Stimulated activated naive CD8-positive, alpha-beta T cell treated with anti-CD3 and anti-CD28 coated beads, Interleukin-15, Interleukin-2, amounts not matched to agents 100 ng/mL and 50 ng/mL, for 24 hours (primary cell): ENCODE results near the gene NFKB2.
A peak's percentile ranks its signal among the peaks of the same experiment; 100 is the strongest.

ENCODE experiments used
- H3K27ac Mint-ChIP-seq: one replicate; pipeline ENCODE4 v1.8.0; 2021; ENCODE audit warnings: mild to moderate bottlenecking, mixed read lengths
- H3K27me3 Mint-ChIP-seq: one replicate; pipeline ENCODE4 v1.8.0; 2021; ENCODE audit warnings: mixed read lengths
- H3K36me3 Mint-ChIP-seq: one replicate; pipeline ENCODE4 v1.8.0; 2021; ENCODE audit warnings: low read depth, mixed read lengths
- H3K4me1 Mint-ChIP-seq: one replicate; pipeline ENCODE4 v1.8.0; 2021; ENCODE audit warnings: low read depth, mixed read lengths
- H3K4me3 Mint-ChIP-seq: one replicate; pipeline ENCODE4 v1.8.0; 2021; ENCODE audit warnings: mild to moderate bottlenecking, mixed read lengths
- H3K9me3 Mint-ChIP-seq: one replicate; pipeline ENCODE4 v1.8.0; 2021; ENCODE audit warnings: mixed read lengths

The NFKB2 gene

DNA sequence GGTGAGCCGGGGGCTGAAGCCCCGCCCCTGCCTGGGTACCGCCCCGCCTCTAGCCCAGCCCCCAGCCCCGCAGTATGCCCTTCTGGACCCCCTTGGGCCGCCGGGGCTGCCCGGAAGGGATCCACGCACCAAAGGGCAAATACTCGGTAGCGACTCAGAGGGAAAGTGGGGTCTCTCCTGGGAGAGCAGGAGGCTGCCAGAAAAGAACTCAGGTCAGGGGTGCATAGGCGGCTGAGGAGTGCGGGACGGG is 25.9 kb downstream of the NFKB2 start:
- Mint-ChIP-seq H3K36me3 (peaks cover 3% of the 10 kb centered on the region), H3K4me3 (peak overlapping the region; percentile 97), H3K27ac (peak overlapping the region; percentile 90), H3K4me1 (peaks cover 44% of the 10 kb centered on the region), H3K27me3 (peaks cover 16% of the 10 kb centered on the region), H3K9me3 (no peaks in the 10 kb centered on the region)

DNA sequence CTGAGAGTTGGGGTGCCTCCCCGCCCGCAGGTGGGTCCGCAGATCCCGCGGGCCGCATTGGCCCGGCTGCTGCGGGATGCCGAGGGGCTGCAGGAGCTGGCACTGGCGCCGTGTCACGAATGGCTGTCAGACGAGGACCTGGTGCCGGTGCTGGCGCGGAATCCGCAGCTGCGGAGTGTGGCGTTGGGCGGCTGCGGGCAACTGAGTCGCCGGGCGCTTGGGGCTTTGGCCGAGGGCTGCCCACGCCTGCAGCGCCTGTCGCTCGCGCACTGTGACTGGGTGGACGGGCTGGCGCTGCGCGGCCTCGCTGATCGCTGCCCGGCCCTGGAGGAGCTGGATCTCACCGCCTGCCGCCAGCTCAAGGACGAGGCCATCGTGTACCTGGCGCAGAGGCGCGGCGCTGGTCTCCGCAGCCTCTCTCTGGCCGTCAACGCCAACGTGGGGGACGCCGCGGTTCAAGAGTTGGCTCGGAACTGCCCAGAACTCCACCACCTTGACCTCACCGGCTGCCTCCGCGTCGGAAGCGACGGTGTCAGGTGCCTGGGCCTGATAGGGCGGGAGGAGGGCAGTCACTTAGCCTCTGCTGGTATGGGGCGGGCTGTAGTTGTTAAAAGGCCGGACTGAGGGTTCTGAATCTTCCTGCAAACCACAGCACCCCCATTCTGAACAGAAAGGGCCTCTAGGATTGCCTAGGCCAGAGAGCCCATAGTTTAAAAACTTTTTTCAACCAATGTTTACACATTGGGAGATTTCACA is 26.4 kb downstream of the NFKB2 start:
- no peaks in the 10 kb centered on the region for H3K9me3 Mint-ChIP-seq
- H3K27ac Mint-ChIP-seq: peak overlapping the region; percentile 90
- peak overlapping the region; percentile 97 for H3K4me3 Mint-ChIP-seq
- H3K27me3 Mint-ChIP-seq: peaks cover 15% of the 10 kb centered on the region
- H3K4me1 Mint-ChIP-seq: peaks cover 49% of the 10 kb centered on the region
- H3K36me3 Mint-ChIP-seq: peaks cover 5% of the 10 kb centered on the region

GRCh38 chr10:102422545-102423129 is 27.1 kb downstream of the NFKB2 start:
- H3K27me3 Mint-ChIP-seq: peaks cover 8% of the 10 kb centered on the region

DNA sequence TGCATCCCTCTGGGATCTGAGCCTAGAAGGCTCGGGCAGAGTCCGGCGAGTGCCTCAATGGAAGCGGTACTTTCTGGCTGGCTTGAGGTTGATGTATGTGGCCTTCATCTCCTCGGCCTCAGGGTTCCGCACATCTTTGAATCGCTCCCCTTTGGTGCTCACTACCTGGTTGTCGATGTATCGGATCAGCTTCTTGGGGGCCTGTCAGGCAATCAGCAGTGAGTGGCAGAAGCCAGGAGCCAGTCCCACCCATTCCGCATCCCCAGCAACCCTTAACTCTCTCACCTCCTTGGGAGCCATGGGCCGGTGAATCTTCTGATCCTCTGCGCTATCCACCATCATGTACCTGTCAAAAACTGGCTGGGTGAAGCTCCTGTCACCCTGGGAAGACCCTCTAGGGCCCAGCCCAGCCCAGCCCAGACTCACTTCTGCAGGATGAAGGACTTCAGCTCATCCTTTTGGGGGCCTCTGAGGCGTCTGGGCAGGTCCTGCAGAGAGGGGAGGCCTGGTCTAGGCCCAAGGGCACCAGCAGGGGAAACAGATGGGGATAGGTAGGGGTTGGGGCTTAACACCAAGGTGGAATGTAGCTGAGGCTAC is 28.0 kb downstream of the NFKB2 start:
- Mint-ChIP-seq H3K4me1 (peaks cover 55% of the 10 kb centered on the region), H3K4me3 (peak overlapping the region; percentile 97), H3K27ac (no peak overlapping the region), H3K27me3 (peaks cover under 1% of the 10 kb centered on the region), H3K36me3 (peaks cover 5% of the 10 kb centered on the region), H3K9me3 (no peaks in the 10 kb centered on the region)

More at GRCh38 chr10:102422545-102423129, 27.1 kb downstream of the NFKB2 start:
- H3K36me3 Mint-ChIP-seq: peaks cover 5% of the 10 kb centered on the region
- H3K4me3 Mint-ChIP-seq: peak overlapping the region; percentile 97
- peaks cover 56% of the 10 kb centered on the region for H3K4me1 Mint-ChIP-seq
- H3K27ac Mint-ChIP-seq: peak overlapping the region; percentile 52
- H3K9me3 Mint-ChIP-seq: no peaks in the 10 kb centered on the region

DNA sequence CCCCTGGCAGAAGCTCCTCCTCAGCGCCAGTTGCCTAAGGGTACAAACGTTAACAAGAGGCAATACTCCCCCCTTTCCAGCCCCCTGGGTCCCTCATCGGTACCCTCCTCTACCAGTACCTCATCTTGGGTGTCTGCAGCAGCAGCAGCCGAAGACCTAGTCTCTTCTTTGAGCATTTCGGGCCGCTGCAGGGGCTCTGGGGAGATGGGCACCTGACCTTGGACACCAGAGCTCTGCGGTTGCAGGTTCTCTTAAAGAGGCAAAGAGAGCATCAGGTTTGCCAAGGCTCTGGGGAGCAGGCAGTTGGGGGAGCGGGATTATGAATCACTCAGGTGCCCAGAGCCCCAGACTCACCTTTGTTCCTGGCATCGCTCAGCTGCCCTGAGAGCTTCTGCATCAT is 28.6 kb downstream of the NFKB2 start:
- no peaks in the 10 kb centered on the region for H3K9me3 Mint-ChIP-seq
- H3K36me3 Mint-ChIP-seq: peaks cover 5% of the 10 kb centered on the region
- peaks cover 53% of the 10 kb centered on the region for H3K4me1 Mint-ChIP-seq
- H3K27ac Mint-ChIP-seq: no peak overlapping the region
- H3K27me3 Mint-ChIP-seq: no peaks in the 10 kb centered on the region
- no peak overlapping the region for H3K4me3 Mint-ChIP-seq

DNA sequence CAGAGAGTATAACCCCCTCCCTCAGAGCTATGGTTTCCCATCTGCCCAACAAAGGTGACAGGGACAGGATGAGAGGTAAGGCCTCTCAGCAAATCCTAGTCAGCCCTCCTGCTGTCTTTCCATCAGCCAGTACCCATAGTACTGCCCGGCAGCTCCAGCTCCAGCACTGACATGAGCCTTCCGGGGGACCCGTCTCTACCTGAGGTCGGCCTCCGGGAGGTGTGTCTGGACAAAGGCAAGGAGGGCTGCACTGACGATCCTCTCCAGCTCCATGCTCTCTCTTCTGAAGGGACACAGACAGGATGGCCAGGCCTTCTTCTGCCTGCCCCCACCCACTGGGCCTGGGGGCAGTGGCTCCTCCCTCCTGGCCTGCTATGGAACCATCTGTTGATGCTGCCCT is 29.4 kb downstream of the NFKB2 start:
- no peak overlapping the region for H3K27ac Mint-ChIP-seq
- H3K27me3 Mint-ChIP-seq: no peaks in the 10 kb centered on the region
- H3K4me1 Mint-ChIP-seq: peaks cover 45% of the 10 kb centered on the region

GRCh38 chr10:102425444-102425843 is 29.9 kb downstream of the NFKB2 start:
- no peaks in the 10 kb centered on the region for H3K27me3 Mint-ChIP-seq
- H3K36me3 Mint-ChIP-seq: peaks cover 5% of the 10 kb centered on the region
- H3K4me1 Mint-ChIP-seq: peaks cover 40% of the 10 kb centered on the region
- no peaks in the 10 kb centered on the region for H3K9me3 Mint-ChIP-seq
- no peak overlapping the region for H3K4me3 Mint-ChIP-seq
- no peak overlapping the region for H3K27ac Mint-ChIP-seq

More for the DNA sequence above, 29.4 kb downstream of the NFKB2 start:
- H3K36me3 Mint-ChIP-seq: peaks cover 5% of the 10 kb centered on the region
- no peaks in the 10 kb centered on the region for H3K9me3 Mint-ChIP-seq
- H3K4me3 Mint-ChIP-seq: no peak overlapping the region

DNA sequence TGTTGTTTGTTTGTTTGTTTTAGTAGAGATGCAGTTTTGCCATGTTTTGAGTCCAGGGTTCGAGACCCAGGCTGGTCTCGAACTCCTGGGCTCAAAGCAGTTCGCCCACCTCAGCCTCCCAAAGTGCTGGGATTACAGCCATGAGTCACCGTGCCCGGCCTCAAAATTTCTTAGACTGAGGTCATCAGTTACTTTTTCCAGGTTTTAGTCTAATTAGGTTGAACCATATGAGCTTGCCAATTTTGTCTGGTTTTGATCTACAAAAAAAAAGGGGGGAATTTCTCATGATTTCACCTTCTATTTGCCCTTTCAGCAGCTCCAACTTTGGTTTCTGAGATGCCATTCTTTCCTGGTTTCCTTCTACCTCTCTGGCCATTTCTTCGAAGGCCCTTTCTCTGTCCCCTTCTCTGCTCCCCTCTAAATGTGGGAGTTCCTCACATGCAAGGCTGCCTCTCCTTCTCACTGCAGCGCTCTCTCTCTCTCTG is 31.3 kb downstream of the NFKB2 start:
- H3K36me3 Mint-ChIP-seq: peaks cover 10% of the 10 kb centered on the region
- no peaks in the 10 kb centered on the region for H3K9me3 Mint-ChIP-seq
- no peak overlapping the region for H3K4me3 Mint-ChIP-seq
- peaks cover 40% of the 10 kb centered on the region for H3K4me1 Mint-ChIP-seq
- H3K27me3 Mint-ChIP-seq: no peaks in the 10 kb centered on the region
- H3K27ac Mint-ChIP-seq: peak overlapping the region; percentile 72

DNA sequence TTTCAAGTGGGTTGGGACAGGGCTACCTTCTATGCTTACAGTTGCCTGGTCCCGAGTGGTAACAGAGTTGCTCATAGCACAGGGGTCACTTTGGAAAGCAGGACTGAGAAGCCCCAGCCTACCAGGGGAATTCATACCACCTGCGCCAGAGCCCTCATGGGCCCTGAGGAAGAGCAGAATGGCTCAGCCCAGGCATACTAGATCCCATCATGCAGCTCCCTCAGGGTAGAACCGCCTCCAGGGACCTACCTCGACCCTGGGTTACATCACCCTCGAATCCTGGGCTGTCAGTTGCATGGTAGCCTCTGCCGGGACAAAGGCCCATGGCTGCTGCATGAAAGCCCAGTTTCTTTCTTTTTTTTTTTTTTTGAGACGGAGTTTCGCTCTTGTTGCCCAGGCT is 34.0 kb downstream of the NFKB2 start:
- peaks cover 42% of the 10 kb centered on the region for H3K4me1 Mint-ChIP-seq
- H3K36me3 Mint-ChIP-seq: peaks cover 10% of the 10 kb centered on the region
- H3K27me3 Mint-ChIP-seq: no peaks in the 10 kb centered on the region
- no peak overlapping the region for H3K27ac Mint-ChIP-seq
- H3K9me3 Mint-ChIP-seq: no peaks in the 10 kb centered on the region
- H3K4me3 Mint-ChIP-seq: no peak overlapping the region

DNA sequence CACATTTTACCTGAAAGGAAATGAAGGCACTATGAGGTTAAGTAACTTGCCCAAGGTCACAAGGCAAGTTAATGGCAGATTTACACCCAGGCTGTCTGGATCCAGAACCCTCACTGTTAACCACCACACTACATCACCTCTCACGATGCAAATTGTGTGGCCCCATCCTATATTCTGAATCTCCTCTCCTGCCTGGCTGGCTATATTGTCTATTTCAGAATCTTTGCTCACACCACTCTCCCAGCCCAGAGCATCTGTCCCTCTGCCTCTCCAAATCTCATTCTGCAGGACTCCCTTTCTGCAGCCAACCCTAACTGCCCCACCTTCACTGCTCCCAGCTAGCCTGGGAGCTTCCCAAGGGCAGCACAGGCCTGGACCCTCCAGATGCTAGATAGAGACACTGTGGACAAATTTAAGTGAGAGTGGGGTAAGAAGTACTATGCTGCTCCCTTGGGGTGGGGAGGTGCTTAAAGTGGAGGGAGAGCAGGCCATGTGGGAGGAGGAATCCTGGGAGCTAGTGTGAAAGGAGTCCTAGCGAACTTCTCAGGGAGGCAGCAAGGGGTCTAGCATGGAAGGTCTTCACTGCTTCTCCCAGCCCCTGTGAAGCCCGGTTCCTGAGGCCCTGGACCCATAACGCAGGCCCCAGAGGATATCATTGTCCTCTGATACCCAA is 36.1 kb downstream of the NFKB2 start:
- peaks cover 8% of the 10 kb centered on the region for H3K36me3 Mint-ChIP-seq
- peak overlapping the region; percentile 92 for H3K4me3 Mint-ChIP-seq
- H3K4me1 Mint-ChIP-seq: peaks cover 53% of the 10 kb centered on the region
- H3K9me3 Mint-ChIP-seq: no peaks in the 10 kb centered on the region
- peak overlapping the region; percentile 98 for H3K27ac Mint-ChIP-seq
- H3K27me3 Mint-ChIP-seq: no peaks in the 10 kb centered on the region

DNA sequence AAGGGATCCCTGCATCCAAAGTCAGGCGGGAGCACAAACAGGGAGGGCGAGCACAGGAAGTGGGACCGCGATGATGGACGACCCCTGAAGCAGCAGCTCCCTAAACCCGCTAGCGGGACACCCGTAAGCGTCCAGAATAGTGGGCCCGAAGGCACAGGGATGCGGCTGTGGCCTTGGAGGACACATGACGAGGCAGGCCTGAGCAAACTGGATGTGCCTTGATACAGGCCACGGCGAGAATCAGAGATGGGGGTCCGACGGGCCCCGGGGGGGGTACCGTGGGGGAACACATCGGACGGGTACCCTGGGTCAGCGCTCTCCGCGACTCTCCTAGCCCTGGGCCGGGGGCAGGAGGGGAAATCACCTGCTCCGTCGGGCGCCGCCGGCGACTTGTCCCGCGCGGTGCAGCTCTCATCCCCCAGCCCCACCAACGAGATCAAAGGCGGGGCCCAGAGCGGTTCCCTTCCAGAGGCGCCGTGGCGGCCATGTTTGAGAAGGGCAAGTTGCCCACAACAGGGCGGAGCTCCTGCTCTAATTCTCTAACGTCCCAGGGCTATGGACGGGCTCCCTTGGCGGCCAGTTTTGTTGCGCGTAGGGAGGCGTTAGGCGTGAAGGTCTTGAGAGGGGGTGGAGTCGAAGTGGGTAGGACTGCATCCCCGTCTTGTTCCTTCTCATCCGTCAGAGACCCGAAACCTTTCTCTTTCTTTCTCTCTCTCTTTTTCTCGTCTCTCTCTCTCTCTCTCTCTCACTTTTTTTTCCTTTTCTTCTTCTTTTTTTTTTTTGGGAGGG is 36.9 kb downstream of the NFKB2 start, which contains the start of gene CUEDC2:
Gene CUEDC2, minus strand, starts transcription at position 413 of the 789 bp plus-strand sequence. CDS start 7,386 bp downstream, outside the sequence.
- no peaks in the 10 kb centered on the region for H3K9me3 Mint-ChIP-seq
- H3K27ac Mint-ChIP-seq: peak within 1 kb of the TSS; percentile 98
- peak within 1 kb of the TSS; percentile 92 for H3K4me3 Mint-ChIP-seq
- peaks cover 11% of the 10 kb centered on the region for H3K36me3 Mint-ChIP-seq
- no peaks in the 10 kb centered on the region for H3K27me3 Mint-ChIP-seq
- peaks cover 53% of the 10 kb centered on the region for H3K4me1 Mint-ChIP-seq

DNA sequence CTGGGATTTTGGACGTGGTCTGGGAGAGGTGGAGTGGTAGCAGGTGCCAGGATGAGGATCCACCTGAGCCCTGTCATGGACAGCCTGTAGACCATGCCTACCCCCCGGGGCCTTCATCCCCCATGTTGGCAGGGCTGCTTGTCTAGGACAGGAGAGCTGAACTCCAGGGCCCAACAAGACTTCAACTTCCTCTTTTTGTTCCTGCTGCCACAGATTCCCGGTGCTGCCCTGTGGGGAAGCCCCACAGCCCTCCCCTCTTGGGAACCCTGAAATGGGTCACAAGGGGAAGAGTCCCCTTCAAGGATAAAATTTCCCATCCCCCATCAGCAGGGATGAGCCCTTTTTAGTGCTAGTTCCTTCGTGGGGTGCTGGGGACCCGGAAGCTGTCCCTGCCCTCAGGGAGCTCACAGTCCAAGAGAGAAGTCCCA is 38.1 kb downstream of the NFKB2 start:
- Mint-ChIP-seq H3K36me3 (peaks cover 20% of the 10 kb centered on the region), H3K4me3 (peak overlapping the region; percentile 92), H3K4me1 (peaks cover 58% of the 10 kb centered on the region), H3K27me3 (no peaks in the 10 kb centered on the region), H3K9me3 (no peaks in the 10 kb centered on the region), H3K27ac (peak overlapping the region; percentile 98)

DNA sequence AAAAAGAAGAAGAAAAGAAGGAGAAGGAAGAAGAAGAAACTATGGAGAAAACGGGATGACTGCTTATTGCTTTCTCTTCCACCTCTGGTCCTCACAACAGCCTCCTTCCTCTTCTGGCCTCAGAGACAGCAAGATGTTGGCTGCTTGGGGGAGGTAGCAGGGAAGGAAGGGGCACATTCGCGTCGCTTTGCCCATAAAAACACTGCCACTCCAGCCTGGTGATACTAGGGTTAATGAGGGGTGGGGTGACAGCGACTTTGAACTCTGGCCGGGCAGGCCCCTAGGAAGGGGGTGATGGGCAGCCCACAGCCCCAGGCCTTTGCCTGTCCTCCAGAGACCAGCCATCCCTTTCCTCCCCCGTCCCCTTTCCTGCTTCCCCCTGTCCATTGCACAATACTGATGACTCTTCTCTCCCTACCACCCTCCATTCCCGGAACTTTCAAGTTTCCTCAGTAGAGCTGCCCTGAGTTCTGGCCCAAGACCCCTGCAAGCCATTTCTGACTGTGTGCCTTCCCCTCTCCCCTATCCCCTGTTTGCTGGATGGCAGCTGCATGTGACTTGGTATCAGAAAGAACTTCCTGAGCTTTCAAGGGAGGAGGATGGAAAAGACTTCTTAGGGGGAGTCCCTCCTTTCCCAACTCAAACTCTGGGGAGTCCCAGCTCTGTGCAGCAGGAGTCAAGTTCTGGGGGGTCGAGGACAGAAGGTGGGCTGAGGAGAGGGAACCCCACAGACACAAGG is 39.1 kb downstream of the NFKB2 start:
- H3K4me3 Mint-ChIP-seq: peak overlapping the region; percentile 86
- H3K36me3 Mint-ChIP-seq: peaks cover 20% of the 10 kb centered on the region

DNA sequence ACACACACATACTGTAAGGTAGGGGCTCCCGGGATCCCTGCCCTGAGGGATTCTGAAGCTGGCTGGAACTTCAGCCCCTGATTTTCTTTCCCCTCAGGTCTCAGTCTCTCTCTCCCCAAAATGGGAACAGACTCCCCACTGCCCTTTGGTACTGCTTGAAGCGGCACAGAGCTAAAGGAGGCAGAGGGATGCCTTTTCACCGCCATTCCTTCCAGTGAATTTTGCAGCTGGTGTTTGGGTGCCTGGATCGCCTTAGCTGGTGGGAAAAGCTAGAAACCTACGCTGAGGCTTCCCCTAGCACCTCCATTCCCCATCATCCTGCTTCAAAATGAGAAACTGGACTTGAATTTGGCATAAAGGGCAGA is 39.6 kb downstream of the NFKB2 start:
- no peaks in the 10 kb centered on the region for H3K27me3 Mint-ChIP-seq
- peaks cover 58% of the 10 kb centered on the region for H3K4me1 Mint-ChIP-seq

More for the DNA sequence above, 39.1 kb downstream of the NFKB2 start:
- Mint-ChIP-seq H3K27me3 (no peaks in the 10 kb centered on the region), H3K9me3 (no peaks in the 10 kb centered on the region), H3K27ac (peak overlapping the region; percentile 83), H3K4me1 (peaks cover 58% of the 10 kb centered on the region)

More for the DNA sequence above, 39.6 kb downstream of the NFKB2 start:
- Mint-ChIP-seq H3K4me3 (peak overlapping the region; percentile 86), H3K27ac (peak overlapping the region; percentile 83), H3K36me3 (peaks cover 20% of the 10 kb centered on the region), H3K9me3 (no peaks in the 10 kb centered on the region)
